ENCODE data around the gene PTPRG.
"Not testable (repeated sequence)": the region's sequence is repeated elsewhere in the genome, so short reads cannot be mapped to it uniquely, and the experiment has no call there.

PTPRG gene

DNA sequence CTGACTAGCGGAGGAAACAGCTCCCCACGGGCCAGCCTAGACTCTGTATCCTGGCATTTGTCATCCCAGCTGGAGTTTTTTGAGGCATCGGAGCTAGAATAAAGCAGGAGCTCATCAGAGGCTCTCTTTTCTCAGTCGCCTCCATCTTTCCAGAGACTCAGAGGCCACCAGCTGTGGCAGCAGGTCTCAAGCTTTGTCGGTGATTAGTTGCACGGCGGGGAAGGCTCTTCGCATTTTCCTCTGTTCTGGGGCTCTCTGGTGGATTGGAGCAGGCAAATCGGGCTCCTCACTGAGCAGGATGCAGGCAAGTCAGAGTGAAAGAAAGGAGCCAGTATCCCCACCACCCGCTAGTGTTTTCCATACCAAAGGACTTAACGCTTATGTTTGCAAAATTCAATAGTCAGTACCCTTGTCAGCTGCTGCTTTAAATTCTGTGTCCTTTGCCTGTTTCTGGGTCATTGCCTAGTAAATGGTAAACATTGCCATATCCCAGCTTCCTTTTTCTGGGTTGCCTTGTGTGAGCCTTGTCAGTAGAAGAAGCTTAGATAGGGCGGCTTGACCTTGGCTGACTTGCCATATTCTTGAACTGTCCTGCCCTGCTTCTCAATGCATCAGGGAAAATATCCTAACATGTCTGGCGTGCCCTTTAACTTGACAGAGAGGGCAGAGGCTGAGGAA lies 127.1 kb downstream of the PTPRG start:
- DNase-seq: no peak

DNA sequence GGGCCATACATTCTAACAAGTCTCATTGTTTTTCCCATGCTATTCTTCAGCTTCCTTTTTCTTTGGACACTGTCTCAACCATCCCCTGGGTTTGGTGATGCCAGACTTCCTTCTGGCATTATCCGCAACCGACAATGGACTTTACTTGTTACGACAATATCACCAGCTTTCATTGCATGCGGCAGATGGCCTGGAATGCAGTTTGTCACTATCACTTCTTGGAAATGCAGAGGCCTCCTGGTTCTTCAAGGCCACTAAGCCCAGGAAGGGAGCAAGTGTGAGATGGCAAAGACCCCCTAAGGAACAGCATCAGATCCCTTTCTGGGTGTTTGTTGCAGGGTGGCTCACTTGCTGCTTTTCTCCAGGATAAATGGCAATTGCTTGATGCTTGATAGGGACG lies 128.6 kb downstream of the PTPRG start:
- no peak for DNase-seq

DNA sequence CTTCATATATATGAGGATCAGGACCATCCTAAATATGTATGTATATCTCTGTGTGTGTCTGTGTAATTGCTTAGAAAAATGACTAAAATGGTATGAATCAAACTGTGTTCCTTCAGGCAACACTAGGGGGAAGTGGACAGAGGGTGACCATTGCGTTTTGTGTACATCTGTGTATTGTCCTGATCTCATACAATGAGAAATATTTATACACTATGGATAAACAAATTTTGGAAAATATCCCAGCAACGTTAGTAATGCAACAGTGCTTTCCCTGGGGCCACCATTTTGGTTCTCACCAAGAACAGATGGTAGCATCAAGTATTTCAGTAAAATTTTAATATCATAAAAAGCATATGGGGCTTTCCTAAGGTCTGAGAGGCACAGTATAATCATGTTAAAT lies 130.1 kb downstream of the PTPRG start:
- no peak for DNase-seq

DNA sequence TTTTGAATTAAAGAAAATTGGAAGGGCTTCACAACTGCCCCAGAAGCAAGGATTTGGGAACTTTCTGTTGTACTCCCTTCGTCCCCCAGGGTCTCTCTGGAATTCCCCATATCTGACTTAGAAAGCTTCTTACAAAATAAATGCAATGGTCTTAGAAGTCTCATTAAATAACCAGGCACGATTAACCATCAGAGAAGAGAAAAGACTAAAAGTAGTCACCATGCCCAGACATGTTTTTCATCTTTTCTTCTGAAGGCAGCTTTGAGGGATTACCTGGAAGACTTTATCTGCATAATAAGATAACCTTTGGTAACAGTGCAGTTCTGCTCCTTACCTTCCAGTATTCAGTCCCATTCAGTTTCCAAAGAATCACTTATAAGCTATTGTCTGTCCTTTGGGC lies 135.9 kb downstream of the PTPRG start:
- DNase-seq: no peak

DNA sequence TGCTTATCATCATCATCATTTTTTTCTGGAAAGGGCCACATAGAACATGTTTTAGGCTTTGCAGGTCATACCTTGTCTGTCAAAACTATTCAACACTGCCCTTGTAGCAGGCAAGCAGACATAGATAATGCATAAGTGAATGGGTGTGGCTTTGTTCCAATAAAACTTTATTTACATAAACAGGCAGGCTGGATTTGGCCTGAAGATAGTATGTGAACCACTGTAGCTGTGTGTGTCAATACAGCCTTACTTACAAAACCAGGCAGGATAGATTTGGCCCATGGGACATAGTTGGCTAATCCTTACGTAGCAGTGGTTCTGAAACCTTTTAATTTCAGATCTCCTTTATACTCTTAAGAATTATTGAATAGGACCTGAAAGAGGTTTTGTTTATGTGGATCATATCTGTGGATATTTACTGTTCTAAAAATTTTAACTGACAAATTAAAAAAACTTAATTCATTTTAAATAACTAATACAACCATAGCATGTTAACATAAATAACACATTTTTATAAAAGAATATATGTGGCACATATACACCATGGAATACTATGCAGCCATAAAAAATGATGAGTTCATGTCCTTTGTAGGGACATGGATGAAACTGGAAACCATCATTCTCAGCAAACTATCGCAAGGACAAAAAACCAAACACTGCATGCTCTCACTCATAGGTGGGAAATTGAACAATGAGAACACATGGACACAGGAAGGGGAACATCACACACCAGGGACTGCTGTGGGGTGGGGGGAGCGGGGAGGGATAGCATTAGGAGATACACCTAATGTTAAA lies 137.1 kb downstream of the PTPRG start:
- DNase-seq: not testable (repeated sequence)

DNA sequence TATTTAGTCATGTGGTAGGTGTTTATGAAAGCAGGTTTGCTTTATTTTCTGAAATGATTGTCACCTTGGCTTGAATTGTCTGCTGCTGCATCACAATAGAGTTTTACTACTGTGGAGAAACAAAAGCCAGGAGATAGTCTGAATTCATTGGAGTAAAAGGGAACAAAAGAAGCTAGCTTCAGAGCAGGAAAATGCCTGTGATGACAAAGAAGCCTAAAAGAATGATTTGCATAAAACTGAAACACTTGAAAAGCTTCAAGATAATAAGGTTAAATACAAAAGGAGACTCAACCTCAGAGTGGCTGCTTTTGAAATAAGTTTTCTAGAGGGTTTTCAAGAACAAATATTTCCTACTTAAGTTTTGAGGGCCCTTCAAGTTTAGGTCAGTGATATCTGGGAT lies 138.3 kb downstream of the PTPRG start:
- no peak for DNase-seq

DNA sequence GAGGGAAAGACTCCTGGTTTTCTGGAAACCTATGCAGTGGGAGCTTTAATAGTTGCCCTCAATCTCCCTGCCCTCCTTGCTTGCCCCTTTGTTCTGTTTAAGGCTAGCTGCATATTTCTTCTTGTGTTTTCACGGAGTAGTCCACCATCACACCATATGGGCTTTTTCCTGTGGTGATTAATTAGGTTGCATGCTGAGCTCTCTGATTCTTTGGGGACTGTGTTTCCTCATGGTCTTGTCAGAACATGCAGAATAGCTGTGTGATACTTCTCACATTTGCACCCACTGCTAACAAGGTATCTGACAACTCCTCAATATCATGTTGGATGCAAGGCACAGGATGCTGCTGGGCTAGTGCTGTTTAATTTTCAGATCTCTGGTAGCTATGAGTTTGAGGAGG lies 139.6 kb downstream of the PTPRG start:
- no peak for DNase-seq

DNA sequence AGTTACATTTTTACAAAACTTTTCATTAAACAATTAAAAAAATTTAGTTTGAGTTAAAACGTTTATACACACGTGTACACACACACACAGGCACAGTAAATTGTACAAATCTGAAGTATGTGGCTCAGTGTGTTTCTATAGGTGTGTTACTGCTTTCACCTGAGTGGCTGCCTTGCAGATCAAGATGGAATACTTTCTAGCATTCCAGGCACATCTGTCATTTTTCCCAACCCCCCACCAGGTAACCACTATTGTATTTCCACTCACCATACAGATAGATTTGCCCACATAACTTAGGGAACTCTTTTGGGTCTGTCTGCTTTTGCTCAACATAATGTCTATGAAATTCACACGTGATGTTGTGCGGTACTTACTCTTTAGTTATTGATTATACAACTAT lies 141.1 kb downstream of the PTPRG start:
- no peak for DNase-seq

DNA sequence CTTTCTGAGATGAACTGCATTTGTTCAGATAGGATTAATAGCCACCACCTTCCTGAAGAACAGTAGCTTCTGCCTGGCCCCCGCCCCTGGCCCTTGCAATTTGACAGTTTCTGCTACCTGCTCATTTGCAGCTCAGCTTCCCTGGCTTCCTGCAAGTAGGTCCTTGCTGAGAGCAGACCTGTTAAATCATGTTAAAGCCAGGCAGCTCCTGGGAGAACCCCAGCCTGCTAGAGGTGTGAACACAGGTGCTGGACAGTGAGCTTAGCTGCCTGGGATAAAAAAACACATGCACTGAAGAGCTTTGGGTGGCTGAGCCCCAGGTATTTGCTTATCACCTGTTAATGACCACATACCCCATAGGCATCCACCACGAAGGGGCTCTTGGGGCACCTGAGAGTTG lies 143.4 kb downstream of the PTPRG start:
- no peak for DNase-seq

DNA sequence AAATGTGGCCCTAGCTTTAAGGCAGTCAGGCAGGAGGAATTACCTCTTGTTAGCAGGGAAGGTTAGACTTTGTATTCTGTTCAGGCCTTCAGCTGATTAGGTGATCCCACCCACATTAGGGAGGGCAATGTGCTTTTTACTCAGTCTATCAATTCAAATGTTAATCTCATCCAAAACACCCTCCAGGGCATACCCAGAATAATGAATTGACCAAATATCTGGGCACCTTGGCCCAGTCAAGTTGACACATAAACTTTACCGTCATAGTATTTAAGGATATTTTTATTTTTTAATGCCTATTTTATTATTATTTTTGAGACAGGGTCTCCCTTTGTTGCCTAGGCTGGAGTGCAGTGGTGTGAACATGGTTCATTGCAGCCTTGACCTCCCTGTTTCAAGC lies 146.1 kb downstream of the PTPRG start:
- no peak for DNase-seq

DNA sequence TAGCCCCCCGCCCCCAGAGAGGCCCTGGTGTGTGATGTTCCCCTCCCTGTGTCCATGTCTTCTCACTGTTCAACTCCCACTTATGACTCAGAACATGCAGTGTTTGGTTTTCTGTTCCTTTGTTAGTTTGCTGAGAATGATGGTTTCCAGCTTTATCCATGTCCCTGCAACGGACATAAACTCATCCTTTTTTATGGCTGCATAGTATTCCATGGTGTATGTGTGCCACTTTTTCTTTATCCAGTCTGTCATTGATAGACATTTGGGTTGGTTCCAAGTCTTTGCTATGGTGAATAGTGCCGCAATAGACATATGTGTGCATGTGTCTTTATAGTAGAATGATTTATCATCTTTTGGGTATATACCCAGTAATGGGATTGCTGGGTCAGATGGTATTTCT lies 149.5 kb downstream of the PTPRG start:
- not testable (repeated sequence) for DNase-seq

DNA sequence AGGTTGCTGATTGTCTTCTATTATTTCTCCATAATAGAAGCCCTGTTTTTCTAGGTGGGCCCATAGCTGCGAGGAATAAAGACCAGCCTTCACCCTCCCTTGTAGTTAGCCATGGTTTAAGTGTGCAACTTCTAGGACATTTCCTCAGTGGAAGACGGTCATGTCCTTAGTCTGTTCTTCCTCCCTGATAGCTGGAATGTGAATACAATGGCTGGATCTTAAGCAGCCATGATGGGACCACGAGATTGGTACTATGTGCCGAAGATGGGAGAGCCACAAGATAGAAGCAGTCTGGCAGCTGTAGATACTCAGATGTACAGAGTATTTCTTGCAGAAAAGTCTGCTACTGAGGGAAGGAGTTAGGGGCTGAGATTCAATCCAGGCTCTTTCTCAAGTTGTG lies 152.9 kb downstream of the PTPRG start:
- DNase-seq: no peak

DNA sequence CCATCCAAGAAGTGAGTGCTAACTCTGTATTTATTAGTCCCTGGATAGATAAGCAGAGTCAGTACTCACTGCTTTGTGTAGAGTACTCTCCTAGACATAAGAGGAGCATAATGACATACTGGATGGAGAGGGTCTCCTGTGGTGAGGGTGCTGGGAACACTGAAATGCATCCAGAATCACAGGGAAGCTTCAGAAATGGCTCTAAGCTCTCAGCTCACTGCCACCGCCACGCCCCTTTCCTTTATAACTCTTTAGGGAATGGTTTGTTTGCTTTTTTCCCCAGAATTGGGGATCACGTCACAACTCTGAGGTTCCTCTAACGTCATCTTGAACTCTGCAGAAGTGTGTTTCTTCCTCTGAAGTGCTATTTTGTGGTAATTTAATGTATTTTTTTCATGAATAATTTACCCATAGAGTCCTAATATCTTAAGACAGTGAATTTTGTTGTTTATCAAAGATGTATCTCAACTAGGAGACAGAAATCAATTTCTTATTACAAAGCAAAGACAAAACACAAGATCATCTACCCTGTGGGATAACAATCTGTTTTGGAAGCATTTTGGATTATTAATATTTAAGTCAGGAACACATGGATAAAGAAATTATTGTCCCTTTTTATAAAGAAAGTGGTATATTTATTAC lies 154.6 kb downstream of the PTPRG start:
- no peak for DNase-seq

DNA sequence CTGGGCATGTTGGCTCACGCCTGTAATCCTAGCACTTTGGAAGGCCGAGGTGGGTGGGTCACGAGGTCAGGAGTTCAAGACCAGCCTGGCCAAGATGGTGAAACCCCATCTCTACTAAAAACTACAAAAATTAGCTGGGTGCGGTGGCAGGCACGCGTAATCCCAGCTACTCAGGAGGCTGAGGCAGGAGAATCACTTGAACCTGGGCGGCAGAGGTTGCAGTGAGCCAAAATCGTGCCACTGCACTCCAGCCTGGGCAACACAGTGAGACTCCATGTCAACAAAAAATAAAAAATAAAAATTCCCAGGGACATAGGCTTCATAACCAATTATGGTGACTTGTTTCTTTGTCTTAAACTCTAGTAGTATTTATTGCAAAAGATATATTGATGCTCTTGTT lies 155.3 kb downstream of the PTPRG start:
- not testable (repeated sequence) for DNase-seq

DNA sequence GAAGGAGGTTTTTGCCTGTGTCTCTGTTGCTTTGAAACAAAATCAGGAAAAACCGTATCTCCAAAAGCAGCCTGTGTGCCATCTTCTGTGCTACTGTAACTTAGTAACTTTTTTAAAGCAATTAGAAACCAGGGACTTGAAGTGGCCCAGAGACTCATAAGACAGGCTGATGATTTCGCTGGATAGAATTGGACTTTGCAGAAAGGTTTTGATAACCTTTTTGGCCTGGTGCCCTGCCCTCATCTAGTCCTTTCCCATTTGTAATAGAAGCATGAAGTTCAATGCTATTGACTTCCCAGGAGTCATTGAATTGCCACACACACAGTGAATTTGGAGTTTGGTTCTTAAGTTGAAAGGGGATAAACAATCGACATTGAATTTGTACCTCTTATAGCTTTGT lies 157.2 kb downstream of the PTPRG start:
- DNase-seq: no peak

DNA sequence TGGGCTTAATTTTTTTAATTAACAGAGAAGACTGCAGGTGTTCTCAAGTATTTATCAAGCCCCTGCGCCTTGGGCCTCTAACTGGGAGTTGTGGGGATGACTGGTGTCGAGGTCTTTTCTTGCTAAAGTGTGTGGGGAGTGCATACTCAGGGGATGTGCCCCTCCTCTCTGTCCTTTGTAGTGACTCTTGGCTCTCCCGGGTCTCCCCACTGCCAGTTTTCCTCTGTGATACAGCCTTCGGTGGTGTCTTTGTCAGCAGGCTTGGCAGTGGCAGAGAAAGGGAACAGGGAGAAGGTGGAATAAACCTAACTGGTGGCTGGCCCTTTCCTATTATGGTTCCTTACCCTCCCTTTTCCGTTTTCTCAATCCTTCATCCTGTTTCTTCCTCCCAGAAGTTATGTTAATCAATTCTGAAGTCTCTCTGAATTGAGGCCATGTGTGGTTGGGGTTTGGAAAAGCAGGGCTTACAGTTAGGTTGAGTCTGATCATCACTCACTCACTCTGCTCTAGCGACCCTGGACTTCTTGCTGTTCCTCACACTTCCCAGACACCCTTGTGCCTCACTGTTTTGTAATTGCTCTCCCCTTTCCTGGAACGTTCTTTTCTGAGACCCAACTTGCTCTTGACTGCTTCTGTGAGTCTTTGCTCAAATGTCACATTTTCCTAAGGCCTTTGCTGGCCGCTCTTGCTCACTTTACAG lies 158.1 kb downstream of the PTPRG start:
- no peak for DNase-seq

DNA sequence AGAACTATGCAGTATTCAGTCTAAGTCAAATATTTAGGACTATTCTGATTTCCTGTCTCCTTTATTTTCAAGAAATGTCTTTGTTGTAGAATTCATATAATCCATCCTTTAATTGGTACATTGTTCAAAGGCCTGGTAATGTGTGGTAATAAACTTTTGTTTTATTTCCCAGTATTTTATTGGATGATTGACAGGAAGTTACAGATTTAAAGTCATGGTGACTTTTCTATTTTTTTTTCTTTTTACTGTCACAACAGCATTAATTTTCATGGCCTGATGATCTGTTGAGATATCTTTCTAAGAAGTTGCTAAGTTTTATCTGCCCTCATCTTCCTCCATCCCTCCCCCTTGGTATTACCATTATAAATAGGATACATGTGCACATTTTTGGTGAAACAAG lies 161.7 kb downstream of the PTPRG start:
- no peak for DNase-seq

DNA sequence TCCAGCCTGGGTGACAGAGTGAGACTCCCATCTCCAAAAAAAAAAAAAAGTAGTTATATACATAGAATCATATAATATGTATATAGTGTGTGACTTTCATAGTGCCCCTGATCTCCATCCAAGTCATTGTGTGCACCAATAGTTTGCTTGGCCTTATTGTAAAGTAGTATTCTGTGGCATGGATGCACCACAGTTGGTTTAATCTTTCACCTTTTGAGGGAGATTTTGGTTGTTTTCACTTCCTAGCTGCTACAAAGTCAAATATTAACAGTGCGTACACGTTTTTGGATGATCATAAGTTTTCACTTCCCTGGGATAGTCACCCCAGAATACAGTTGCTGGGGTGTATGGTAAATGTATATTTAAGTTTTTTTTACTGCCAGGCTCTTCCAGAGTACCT lies 162.8 kb downstream of the PTPRG start:
- no peak for DNase-seq

DNA sequence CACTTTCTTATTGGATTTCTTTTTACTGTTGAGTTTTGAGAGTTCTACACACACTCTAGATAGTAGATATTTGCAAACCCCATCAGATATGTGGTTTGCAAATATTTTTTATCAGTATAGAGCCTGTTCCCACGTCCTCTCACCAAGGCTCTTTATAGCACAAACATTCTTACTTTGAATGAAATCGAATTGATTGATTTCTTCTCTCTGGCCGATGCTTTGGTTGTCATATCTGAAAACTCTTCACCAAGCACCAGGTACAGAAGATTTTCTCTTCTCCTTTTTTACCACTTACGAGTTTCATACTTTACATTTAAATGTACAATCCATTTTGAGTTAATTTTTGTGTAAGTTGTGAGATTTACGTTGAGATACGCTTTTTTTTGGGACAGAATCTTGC lies 163.4 kb downstream of the PTPRG start:
- DNase-seq: no peak

DNA sequence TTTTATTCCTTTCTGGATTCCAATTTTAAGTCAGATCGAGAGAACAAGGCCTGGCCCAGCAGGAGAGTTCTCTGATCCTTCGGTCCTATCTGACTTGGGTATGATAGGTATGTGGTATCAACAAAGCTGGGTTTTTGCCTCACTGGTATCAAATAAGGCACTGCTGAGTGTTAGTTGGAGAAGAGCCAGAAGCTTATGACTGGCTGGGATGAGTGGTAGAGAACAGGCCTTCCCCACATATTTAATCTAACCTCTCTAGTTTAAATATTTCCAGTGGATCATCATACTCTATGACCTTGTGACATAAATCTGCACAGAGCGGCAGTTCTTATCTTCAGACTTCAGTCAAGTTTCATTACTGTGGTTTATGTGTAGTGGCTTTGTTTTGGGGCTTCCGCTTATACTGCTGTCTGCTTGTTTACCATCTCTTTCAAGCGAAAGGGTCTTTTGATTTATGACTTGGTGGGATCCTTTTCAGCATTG lies 164.5 kb downstream of the PTPRG start:
- peak; percentile 77 for DNase-seq

DNA sequence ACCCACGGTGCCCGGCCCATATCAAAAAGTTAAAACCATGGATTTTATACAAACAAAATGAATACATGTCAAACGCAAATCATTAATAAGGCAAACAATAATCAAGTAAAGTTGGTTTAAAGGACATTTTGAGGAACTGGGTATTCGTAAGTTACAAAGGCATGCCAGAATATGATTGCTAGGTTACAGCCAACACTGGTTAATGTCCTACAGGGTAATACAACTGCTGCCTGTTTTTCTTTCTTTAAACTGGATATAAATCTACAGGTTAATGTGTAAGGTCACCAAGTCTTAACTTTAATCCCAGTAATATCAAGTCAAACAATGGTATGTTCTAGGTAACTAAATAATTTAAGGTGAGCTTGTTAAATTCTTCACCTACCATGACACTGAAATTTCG lies 166.1 kb downstream of the PTPRG start:
- DNase-seq: no peak

DNA sequence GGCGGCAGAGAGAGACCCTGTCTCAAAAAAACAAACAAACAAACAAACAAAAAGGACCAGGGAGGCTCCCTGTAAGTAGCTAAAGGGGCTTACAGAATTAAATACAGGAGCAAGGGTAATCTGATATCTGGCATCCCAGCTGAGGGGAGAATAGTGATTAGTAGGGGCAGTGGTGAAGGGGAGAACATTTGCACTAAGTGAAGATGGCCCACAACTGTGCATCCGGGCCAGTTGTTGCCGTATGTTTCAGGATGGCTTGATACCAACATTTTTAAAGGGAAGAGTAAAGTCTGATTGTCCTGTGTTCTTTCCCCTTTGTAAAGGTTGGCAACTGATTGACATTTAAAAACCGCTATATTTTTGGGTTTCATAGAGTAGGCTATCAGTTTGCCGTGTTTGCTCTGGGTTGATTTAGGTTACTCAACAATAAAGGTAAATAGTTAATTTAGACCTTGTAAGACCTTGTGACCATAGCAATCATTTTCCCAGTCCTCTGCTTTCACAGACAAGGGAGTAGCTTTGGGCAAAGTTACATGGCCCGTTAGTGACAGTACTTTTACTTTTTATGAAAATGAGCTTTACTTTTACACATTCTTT lies 167.8 kb downstream of the PTPRG start:
- no peak for DNase-seq

DNA sequence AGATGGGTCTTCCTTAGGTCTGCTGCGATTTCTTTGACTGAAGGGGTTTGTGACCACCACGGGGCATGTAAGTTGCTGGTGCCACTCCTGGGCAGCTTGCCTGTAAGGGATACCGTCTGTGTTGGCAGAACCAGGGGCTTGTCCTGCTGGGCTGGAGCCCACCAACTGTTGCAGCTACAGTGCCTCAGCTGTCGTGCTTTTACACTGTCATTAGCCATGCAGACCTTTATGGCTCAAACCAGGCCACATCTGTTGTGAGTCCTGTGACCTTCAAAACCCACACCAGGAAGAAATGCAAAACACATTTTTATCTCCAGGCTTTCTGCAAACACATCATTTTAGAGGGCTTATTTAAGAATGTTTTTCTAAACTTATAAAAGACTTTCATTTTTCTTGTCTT lies 168.7 kb downstream of the PTPRG start:
- no peak for DNase-seq

Measured in fibroblast of upper back skin (primary cell).